Kidney (tissue), 14 donors: ENCODE data around the gene SEMA6B. TPM values are rescaled to one million over a fixed set of nuclear protein-coding genes. Genes with fewer than 3 reads are reported as not detected.

Source experiments
- DNase-seq, 5 donors: peaks; one replicate each; pipeline ENCODE4 v3.0.0-alpha.2; 2013 to 2020
- FAIRE-seq: peaks from 2 replicates; lab custom pipeline; 2012; peaks lifted over from hg19 to GRCh38; lab: Jason Lieb, UNC
- H3K27ac ChIP-seq, 2 donors: one replicate each; pipeline ENCODE4 v1.7.0; 2013; ENCODE audit warnings: low read depth in 2 of 2, low read length in 2 of 2, inconsistent platforms in 1 of 2
- H3K27me3 ChIP-seq: one replicate; pipeline ENCODE4 v1.7.1; 2013; ENCODE audit warnings: low read length, inconsistent platforms; ENCODE audit not compliant: control insufficient read depth, insufficient read depth
- H3K36me3 ChIP-seq, 3 donors: one replicate each; pipeline versions ENCODE4 v1.7.0 to v1.7.1; 2013; ENCODE audit warnings: low read length in 3 of 3, control low read depth in 1 of 3, inconsistent platforms in 1 of 3; ENCODE audit not compliant: insufficient read depth in 3 of 3, control insufficient read depth in 2 of 3
- H3K4me1 ChIP-seq, 3 donors: one replicate each; pipeline versions ENCODE4 v1.7.0 to v1.7.1; 2013; ENCODE audit warnings: low read length in 3 of 3, inconsistent platforms in 1 of 3, low read depth in 1 of 3; ENCODE audit not compliant: control insufficient read depth in 2 of 3, insufficient read depth in 2 of 3
- H3K4me3 ChIP-seq, 3 donors: one replicate each; pipeline versions ENCODE4 v1.7.0 to v1.8.1; 2013; ENCODE audit warnings: low read length in 3 of 3, control low read depth in 1 of 3, inconsistent platforms in 1 of 3
- H3K9ac ChIP-seq, 3 donors: one replicate each; pipeline versions ENCODE4 v1.7.0 to v1.7.1; 2013; ENCODE audit warnings: low read length in 3 of 3, control low read depth in 1 of 3, inconsistent platforms in 1 of 3
- H3K9me3 ChIP-seq, 3 donors: one replicate each; pipeline versions ENCODE4 v1.7.0 to v1.7.1; 2013; ENCODE audit warnings: low read length in 3 of 3, control low read depth in 1 of 3, inconsistent platforms in 1 of 3; ENCODE audit not compliant: control insufficient read depth in 2 of 3, insufficient read depth in 1 of 3
- CTCF ChIP-seq: IDR thresholded peaks from 3 replicates; pipeline ENCODE4 v1.5.1; 2012; ENCODE audit warnings: mild to moderate bottlenecking, moderate library complexity, borderline replicate concordance; ENCODE audit not compliant: insufficient read depth; ENCODE audit errors: extremely low read depth
- intact Hi-C: fragments of 100-400 bp; cut with DNase I; formaldehyde crosslinking; loops from one replicate; pipeline ENCODE4 v1.11.1; 2022
- polyA plus RNA-seq: library from polyadenylated mRNA; stranded (reverse); fragments of 350-450 nt; fragmentation: Illumina TruSeq; extraction: RNeasy Lipid Tissue Mini Kit (QIAGEN cat#74804); gene quantifications from one replicate; pipeline ENCODE4 v1.2.3, GENCODE V29; 2014; ENCODE audit warnings: low read depth, low replicate concordance; ENCODE audit not compliant: insufficient read depth
- total RNA-seq: library from RNA; stranded (reverse); fragmentation: NEBNext Ultra II Directional; extraction: Animal tissue kit (Norgen Biotek cat#: 25700); gene quantifications from one replicate; pipeline ENCODE4 v1.2.1, GENCODE V29; 2021
- donor health status: control.
- donor health status: control.
- donor health status: control.
- donor health status: control.
- donor health status: control.
- donor health status: DM: yes; HTN: yes; CAD: no.
- donor health status: Normal renal cell carcinoma (clear cell type).

Gene SEMA6B
- total and polyA plus RNA-seq, 2 donors from 2014 or later, result 2.6 to 17.7 TPM

DNA sequence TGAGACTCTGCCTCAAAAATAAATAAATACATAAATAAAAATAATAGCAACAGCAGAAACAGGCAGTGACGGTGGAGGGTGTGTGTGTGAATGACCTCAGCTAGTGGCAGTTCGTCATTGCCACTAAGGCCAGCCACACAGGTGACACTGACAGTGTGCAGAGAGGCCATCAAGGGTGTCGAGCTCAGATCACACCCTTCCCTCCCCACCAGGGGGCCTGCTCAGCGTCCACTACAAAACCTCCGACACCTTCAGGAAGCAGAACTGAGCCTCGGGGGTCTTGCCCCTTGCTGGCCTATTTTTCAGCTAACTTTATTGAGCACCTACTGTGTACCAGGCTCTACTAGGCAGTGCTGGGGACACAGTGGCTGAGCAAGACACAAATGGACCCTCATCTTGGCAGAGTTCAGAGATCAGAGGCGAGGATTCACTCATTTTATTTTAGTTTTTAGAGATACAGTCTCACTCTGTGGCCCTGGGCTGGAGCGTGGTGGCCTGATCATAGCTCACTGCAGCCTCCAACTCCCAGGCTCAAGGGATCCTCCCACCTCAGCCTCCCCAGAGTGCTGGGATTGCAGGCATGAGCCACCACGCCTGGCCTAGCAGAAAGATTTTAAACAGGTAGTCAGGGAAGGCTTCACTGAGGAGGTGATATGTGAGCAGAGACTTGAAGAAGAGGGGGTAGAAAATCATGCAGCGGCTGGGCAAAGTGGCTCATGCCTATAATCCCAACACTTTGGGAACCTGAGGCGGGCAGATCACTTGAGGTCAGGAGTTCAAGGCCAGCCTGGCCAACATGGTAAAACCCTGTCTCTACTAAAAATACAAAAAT, 30.3 kb upstream of the SEMA6B start:
- intact Hi-C loops, result no loop called here
- no peak for DNase-seq
- FAIRE-seq, result no peak
- no peak overlapping the region for H3K4me3 ChIP-seq
- TF ChIP-seq CTCF, result no peak
- no peak overlapping the region for H3K9ac ChIP-seq
- no peak overlapping the region for H3K27ac ChIP-seq
- no peaks in the 10 kb centered on the region for H3K4me1 ChIP-seq
- H3K36me3 ChIP-seq, result no peaks in the 10 kb centered on the region
- no peaks in the 10 kb centered on the region for H3K27me3 ChIP-seq
- no peaks in the 10 kb centered on the region for H3K9me3 ChIP-seq

- no peaks in the 10 kb centered on the region for H3K27me3 ChIP-seq
- intact Hi-C loops, result no loop called here
- DNase-seq (no peak), FAIRE-seq (no peak)
- H3K4me1 ChIP-seq, result no peaks in the 10 kb centered on the region
- no peak overlapping the region for H3K4me3 ChIP-seq
- no peaks in the 10 kb centered on the region for H3K9me3 ChIP-seq
- TF ChIP-seq CTCF, result no peak
- H3K27ac ChIP-seq, result no peak overlapping the region
- no peaks in the 10 kb centered on the region for H3K36me3 ChIP-seq
- H3K9ac ChIP-seq, result no peak overlapping the region
These were observed 28.8 kb upstream of the SEMA6B start for GRCh38 chr19:4588291-4588761.

- no peaks in the 10 kb centered on the region for H3K36me3 ChIP-seq
- TF ChIP-seq CTCF, result no peak
- no peak overlapping the region for H3K9ac ChIP-seq
- H3K27ac ChIP-seq, result no peak overlapping the region
- intact Hi-C loops, result no loop called here
- no peaks in the 10 kb centered on the region for H3K4me1 ChIP-seq
- DNase-seq (no peak), FAIRE-seq (no peak)
- no peaks in the 10 kb centered on the region for H3K27me3 ChIP-seq
- H3K4me3 ChIP-seq, result no peak overlapping the region
- no peaks in the 10 kb centered on the region for H3K9me3 ChIP-seq
These were observed 28.0 kb upstream of the SEMA6B start for GRCh38 chr19:4587527-4587926.
